Neural progenitor cell (in vitro differentiated cells): ENCODE measurements around the gene PRR30.

Source experiments
- EZH2 ChIP-seq: fragments of 200-600 bp; sonication (generic); IDR thresholded peaks from 2 replicates; pipeline ENCODE4 v1.6.1; 2017; ENCODE audit warnings: antibody characterized with exemption, mild to moderate bottlenecking, moderate library complexity
- TF ChIP-seq, protein P1 (sequence below): fragments of 200-600 bp; sonication (generic); IDR thresholded peaks from 2 replicates; pipeline ENCODE4 v1.5.1; 2017; ENCODE audit warnings: antibody characterized with exemption, mild to moderate bottlenecking

DNA sequence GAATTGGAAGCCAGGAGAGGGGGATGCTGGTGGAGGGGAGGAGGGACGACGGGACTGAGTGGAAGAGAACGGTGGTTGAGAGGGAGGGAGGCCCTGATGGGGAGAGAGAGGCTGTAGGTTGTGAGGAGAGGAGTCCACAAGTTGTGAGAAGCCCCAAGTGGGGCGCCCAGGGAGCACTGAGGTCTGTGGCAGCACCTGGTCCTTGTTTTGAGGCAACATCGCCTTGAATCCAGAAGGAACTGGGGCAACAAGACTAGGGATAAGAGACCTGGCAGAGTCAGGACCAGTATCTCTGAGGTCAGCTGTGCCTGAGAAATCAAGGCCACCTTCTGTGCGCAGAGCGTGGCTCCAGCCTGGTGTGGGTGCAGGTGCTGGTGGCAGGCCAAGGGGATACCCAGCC is 1.1 kb downstream of the PRR30 start:
- TF ChIP-seq, protein P1, sequence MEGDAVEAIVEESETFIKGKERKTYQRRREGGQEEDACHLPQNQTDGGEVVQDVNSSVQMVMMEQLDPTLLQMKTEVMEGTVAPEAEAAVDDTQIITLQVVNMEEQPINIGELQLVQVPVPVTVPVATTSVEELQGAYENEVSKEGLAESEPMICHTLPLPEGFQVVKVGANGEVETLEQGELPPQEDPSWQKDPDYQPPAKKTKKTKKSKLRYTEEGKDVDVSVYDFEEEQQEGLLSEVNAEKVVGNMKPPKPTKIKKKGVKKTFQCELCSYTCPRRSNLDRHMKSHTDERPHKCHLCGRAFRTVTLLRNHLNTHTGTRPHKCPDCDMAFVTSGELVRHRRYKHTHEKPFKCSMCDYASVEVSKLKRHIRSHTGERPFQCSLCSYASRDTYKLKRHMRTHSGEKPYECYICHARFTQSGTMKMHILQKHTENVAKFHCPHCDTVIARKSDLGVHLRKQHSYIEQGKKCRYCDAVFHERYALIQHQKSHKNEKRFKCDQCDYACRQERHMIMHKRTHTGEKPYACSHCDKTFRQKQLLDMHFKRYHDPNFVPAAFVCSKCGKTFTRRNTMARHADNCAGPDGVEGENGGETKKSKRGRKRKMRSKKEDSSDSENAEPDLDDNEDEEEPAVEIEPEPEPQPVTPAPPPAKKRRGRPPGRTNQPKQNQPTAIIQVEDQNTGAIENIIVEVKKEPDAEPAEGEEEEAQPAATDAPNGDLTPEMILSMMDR, result no peak
- TF ChIP-seq EZH2, result no peak
